ENCODE data around the gene TRIB2.
"Not testable (repeated sequence)": the region's sequence is repeated elsewhere in the genome, so short reads cannot be mapped to it uniquely, and the experiment has no call there.

TRIB2 gene

DNA sequence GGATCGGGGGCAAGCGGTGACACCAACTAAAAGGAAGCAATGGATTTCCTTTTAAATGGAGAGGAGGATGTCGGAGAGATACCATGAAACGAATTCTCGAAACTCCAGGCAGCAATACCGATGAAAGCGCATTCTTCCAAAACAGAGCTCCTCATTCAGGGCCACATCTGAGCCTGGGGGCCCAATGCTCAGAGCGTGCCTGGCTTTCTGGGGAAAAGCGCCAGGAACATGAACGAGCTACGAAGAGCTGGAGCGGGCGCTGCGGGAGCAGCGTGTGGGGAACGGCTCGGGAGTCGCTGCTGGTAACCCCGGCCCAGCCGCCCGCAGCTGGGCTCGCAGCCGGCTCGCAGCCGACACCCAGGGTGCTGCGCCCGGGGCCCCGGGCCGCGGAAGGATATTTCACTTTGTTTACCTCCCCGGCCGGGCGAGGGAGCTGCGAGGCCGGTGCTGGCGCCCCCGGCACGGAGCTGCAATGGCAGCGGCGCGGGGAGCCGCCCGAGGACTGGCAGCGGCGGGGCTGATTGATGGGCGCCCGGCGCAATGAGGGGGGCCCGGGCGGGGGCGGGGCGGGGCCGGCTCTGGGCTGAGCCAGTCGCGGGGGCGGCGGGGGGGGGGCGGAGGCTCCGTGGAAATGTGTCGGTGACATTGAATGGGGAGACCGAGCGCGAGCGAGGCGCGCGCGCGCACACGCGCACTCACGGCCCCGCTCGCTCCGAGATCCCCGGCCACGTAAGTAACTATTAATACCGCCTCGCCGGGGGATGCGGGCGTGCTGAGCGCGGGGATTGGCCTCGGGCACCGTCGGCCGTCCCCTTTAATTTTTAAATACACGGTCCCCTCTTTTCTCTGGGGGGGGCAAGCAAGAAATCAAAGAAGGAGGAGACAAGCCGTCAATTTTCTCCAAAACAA is at the start of gene TRIB2:
Gene TRIB2, plus strand, starts transcription at position 655 of the 909 bp plus-strand sequence. CDS start 1,372 bp downstream, outside the sequence.
- peak; percentile 89 for DNase-seq

DNA sequence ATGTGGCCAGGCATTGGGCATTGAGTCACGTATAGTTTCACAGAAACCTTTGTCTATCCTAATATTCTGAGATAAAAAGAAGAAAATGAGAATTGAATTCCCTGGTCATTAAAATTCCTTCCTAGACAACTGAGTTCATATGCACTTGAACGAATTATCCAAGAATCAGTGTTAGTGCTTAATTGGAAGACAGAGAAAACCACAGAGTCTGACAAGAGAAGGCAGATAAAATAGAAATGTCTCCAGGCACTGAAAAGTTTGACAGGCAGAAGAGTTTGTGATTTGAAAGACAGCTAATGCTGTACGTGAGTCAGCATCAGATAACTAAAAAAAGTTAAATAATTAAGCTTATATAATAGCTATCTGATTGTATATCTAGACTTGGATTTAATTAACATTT is 47.7 kb upstream of the TRIB2 start:
- DNase-seq = no peak

DNA sequence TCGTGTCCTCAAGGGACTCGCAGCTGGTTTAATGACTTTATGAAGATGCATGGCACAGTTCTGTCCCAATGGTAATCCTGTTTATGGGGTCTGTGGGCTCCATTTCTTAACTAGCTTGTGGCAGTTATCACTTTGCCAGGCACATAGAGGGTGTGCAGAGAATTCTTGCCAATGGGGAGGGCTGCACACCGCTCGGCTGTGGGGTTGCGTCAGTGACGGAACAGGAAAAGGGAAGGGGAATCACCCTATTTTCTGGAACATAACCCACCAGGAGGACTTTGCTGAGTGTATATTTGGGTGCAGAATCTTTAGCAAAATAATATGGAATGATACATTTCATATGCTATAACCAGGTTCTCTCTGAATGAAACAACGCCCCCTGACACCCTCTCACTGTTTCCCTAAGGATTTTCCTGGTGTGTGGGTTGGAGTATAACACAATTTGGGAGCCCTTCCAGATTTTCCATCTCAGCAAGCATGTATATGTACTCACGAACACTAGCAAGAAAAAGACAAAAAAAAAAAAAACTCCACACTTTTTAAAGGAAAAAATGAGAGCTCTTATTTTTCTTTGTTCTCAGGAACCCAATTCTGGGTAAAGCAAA is 43.9 kb upstream of the TRIB2 start:
- no peak for DNase-seq

DNA sequence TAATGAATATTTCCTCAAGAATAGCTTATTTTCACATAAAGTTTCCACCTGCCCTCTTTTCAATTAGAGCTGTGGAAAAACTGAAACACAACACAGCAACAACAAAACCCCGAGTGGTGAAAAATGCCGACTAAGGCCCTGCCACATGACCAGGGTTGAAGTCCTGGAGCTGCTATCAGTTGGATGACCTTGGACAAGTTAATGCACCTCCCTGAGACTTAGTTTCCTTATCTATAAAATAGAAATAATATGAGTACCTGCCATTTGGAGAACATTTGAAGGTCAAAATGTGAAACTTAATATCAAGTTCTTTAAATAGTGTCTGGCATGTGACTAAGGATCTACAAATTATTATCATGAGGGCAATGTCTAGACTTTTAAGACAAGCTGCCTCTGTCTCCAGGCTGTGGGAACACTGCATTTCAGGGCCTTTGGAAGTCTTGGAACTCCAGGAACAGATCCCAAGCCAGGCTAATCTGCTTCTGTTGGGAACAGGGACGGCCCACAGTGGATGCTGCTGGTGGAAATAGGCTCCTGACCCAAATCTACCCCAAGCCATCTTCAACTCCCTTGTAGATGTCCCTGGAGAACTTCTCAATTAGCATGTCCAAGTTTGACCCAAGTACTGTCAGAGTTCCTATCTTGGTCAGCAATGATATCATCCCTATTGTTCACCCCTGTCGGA is 42.0 kb upstream of the TRIB2 start:
- DNase-seq = no peak

DNA sequence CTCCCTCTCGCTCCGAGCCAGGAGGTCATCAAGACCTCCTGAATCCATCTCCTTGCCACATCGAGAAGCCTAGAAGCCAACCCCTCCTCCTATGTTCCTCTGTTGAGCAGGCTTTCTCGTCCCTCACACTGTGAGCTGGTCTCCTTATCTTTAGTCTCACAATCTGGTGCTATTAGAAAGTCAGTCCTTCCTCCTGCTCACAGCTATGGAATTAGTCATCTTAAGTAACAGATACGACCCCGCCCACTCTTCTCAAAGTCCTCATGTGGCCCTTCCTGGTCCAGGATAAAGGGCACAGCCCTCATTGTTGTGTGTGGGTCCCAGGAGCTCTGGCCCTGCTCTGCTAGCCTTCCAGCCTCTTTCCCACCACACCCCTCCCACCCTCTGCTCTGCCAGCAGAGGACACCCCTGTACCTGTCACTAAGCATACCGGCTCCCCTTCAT is 41.4 kb upstream of the TRIB2 start:
- DNase-seq = no peak

DNA sequence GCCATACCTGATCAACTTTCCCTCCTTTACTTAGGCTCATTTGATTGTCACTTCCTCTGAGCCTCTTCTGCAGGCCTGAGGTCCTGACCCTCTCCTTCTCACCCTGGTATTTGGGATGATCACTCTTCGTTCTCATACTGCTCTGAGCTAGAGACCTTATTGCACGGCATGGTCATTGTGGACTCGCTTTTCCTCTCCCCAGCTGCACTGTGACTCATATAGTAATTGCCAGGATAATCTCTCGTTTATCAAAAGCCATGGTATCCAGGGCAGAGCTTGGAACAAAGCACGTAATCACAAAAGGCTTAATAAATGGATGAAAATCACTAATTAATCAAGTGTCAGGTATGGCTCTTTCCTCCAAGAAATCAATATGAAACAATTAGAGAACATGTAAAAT is 40.9 kb upstream of the TRIB2 start:
- DNase-seq = no peak

DNA sequence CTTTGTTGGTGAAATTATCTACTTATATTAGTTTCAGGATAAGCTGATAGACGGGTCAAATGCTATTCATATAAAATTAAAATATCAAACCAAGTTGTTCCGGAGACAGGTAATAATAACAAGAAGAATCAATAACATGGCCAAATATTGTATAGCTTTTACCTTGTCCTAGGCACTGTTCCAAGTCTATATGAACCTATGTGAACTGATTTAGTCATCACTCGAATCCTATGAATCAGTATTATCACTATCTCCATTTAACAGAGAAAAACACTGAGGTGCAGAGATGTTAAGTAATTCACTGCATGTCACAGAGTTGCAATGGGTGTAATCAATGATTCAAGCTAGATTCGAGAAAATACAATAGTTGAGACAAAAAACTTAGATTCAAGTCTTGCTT is 40.0 kb upstream of the TRIB2 start:
- no peak for DNase-seq

DNA sequence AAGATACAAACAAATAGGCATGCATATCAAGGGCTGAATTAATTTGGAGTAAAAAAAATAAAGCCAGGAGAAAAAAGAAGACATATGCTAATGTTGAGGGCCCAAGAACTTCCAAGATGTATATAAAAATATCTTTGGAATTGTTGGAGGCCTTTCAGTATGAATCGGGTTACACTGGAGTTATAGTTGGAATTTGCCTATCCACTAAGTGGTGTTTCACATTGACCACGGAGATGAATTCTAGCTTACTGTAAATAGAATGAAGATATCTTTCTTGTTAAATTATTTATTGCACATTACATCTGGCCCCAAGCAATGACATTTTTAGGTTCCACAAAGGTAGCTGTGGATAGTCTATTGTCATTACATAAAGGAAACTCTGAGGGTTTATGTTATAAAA is 38.5 kb upstream of the TRIB2 start:
- DNase-seq = no peak

DNA sequence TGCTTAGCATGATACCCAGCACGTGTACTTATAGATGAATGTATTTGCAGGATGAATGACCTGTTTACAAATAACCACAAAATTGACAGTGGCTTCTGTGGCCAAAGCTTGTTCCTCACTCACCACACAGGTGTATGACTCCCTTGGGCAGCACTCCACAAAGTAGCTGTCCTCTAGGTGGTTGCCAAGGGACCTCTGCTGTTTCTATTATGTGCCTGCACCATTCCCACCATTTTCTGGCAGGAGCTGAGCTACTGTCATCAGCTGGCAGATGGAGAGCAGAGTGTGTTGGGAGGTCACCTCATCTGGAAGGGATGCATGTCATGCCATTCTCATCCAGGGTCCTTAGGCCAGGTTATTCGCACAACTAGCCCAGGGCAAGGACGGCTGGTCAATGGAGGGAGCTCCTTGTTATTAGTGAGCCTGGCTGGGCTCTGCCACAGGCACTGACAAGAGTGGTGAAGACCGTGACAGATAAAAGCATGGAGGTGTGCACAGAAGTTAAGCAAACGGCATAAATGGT is 37.1 kb upstream of the TRIB2 start:
- no peak for DNase-seq

DNA sequence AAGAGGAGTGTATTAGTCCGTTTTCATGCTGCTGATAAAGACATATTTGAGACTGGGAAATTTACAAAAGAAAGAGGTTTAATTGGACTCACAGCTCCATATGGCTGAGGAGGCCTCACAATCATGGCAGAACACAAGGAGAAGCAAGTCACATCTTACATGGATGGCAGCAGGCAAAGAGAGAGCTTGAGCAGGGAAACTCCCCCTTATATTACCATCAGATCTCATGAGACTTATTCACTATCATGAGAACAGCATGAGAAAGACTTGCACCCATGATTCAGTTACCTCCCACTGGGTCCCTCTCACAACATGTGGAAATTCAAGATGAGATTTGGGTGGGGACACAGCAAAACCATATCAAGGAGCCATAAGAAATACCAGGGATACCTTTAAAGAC is 36.6 kb upstream of the TRIB2 start:
- not testable (repeated sequence) for DNase-seq

DNA sequence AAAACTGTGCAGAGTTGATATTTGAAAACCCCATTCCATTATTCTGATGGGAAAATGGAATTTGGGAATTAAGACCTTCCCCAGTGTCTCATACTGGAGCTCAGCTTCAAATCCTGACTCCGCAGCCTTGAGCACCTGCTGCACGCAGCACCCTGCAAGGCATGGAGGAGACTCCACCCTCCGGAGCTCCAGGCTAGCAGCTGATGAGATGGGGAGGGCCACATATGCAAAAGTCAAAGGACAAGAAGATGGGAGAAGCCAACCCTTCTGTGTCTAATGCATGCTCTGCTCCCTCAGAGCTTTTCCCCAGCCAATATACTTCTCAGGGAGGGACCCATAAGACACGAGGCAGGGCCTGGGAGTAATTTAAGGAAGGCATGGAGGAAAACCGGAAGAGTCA is 34.7 kb upstream of the TRIB2 start:
- no peak for DNase-seq

DNA sequence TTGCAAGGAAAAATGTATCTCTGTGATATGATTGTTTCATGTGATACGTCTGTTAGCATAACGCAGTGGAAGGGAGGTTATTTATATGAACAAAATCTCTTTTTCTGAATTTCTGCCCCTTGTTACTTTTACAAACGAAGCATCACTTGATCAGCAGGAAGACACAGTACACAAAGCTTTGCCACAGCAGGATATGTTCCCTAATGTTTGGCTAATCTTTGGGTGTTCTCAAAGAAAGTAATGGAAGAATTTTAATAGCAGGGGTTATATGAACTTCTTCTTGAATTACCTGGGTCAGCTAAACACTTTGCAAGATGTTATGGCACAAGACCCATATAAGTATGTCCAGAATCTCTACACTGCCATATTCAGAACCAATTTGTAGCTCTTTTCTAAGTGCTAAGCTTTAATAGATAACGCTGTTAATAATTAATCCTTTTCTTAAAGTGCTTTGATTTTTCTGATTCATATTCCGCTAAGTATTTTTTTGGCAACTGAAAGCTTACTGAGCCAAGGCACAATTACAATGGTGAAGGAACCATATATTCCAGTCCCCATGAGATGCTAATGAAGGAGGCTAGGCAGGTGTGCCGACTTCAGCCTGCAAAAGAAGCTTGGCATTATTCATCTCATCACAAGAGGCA is 33.2 kb upstream of the TRIB2 start:
- no peak for DNase-seq

DNA sequence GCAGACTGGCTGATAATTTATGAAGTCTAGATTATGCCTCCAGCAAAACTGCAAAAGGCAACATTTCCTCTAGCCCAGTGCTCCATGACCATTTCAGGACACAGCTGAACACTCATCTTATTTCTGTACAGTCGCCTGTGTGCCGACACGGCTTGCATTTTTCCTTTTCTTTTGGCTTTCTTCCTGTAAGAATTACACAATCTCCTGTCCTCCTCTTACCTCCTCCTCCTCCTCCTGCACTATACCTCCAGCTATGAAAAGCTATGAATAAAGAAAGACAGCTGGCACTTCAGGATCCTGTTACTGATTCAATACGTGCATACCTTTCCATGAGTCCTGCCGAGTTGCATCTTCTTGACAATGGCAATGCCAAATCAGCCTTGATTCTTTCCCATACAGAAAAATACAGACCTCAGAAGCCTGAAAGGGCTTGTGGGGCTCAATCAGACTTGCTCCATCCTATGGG is 32.2 kb upstream of the TRIB2 start:
- DNase-seq = no peak

DNA sequence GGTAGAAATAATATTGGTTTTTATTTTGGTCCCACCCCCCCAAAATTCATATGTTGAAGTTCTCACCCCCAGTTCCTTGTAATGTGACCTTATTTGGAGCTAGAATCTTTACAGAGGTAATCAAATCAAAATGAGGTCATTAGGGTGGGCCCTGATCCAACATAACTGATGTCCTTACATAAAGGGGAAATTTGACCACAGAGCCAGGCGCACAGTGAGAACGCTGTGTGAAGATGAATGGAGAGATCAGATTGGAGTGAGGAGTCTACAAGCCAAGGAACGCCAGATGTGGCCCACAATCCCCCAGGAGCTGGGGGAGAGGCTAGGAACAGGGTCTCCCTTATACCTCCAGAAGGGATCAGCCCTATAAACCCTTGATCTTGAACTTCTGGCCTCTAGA is 31.6 kb upstream of the TRIB2 start:
- no peak for DNase-seq

DNA sequence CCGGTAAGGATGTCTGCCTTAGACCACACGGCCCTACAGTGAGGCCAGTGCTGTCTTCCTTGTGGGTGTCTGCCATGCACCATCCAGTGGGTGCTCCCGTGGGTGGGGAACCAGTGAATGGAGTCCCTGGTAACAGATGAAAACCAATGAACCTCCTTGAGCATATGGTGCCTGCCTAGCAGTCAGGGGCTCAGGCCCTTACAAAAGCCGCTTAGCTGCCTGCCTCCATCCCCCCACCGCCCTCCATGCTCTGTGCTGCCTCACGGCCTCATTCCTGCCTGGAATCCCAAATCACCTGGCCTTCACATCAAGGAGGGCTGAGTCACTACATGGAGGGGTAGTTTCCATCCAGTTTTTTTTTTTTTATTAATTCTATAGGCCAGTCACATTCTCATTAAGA is 30.8 kb upstream of the TRIB2 start:
- DNase-seq = no peak

DNA sequence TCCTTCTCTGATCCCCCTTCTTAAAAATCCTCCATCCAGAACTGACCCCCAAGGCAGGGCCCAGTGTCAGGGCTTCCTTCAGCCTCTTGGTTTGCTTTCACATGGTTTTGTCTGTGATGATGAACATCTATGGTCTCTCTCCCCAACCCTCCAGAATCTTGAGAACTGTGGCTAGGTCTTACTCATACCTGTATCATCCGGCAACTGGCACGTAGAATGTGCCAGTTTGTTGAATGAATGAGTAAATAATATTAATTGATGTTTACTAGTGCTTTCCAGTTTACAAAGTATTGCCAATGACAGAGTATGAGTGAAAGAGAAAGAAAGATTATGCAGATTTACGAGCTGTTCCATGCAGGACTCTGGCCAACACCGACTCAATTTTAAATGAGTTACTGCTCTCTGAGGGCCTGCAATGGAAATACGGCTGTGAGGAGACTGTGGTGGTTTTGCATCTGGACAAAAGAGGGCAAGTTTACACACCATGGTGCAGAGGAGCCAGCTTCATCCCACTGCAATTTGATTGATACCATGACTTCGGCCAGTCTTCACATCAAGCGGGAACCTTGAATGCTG is 29.9 kb upstream of the TRIB2 start:
- DNase-seq = no peak

DNA sequence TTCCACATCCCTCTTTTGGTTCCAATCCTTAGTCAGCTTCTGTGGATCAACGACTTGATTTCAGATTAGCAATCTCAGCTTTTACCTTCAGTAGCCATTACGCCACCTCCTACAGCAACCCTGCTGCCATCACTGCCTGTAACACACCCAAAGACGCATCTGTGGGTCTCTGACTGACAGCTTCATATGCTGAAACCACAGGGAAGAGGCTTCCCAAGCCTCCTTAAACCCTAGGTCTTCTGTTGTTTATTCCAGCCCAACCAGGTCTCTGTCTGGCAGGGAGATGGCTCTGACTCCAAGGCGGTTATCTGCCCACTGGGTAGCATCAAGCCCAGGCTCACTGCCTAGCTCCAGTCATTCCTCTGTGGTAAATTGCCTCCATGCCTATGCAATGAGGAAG is 28.6 kb upstream of the TRIB2 start:
- no peak for DNase-seq

DNA sequence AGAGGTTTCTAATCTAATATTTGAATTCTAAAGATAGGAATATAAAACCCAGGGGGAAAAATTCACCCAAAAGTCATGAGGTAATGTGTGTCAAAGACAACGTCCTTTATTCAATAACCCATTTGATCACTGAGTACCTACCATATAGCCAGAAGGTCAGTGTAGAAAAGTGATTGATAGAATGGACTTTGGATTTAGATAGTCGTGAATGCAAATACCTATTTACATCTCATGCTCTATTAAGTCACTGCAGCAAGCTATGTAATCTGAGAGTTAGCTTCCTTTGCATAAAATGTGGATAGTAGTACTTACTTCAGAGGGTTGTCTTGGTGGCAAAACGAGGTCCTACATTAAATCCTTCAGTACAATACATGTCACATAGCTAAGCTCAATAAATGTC is 27.8 kb upstream of the TRIB2 start:
- DNase-seq = no peak

DNA sequence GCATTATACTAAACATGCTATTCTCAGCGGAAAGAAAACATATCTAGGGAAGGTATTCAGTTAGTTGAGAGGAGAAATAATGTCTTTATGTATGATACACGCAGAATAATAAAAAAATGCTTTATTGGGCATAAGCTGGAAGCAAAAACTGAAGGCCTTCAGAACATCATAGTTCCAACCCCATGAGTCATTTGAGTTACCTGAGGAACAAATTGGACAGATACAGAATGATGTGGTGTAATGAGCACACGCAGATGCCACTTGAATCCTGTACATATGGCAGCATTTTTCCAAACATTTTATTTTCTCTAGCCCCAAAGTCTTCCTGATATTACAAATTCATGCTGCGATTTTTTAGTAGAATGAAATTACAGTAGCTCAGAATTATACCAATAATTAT is 23.2 kb upstream of the TRIB2 start:
- DNase-seq = no peak

DNA sequence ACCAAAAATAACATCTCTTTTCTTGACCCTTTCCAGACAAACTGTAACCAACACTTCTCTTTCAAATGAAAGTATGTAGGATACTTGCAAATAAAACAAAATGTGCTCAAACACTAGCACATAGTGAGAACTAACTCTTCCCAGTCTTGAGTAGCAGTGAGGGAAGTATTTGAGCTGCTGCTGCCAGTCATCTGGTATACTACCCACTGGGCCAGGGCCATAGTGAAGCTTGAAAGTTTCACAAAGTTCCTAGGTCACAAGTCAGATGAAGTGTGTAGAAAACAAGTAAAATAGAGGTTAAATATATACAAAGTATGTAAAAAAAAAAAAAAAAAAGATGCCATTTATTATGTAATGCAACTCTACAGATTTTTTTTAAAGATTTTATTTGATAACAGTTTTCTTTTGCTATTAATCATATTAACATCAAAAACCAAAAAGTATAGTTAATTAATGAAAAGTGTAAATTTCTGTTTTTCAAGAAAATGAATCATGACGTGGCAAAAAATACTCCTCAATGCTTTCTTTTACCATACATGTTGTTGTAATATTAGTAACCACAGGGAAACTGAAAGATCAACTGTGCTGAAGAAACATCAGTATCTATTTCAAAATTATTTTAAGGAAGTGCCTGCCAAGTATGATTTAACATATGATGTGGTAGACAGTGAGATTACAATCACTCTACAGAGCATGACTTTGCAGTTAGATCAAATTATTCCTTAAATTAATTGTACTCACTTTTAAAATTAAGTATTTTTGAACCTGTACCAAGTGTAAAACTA is 21.6 kb upstream of the TRIB2 start:
- no peak for DNase-seq

DNA sequence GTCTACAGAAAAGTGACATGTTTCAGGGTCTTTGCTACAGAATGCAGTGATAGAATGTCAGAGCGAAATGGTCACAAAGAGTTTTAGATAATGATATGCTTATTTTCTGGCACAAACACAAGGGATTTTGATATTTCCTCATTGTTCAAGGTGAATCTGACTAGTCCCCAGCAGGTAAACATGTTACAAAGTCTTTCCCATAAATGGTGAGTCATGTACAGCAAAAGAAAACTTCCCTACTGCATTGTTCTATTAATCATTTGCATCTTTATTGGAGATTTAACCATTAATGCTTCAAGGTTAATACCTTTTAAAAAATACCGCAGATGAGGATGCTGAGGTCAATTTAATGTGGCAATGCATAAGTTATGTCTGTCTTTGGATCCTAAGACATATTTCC is 19.1 kb upstream of the TRIB2 start:
- DNase-seq = no peak

DNA sequence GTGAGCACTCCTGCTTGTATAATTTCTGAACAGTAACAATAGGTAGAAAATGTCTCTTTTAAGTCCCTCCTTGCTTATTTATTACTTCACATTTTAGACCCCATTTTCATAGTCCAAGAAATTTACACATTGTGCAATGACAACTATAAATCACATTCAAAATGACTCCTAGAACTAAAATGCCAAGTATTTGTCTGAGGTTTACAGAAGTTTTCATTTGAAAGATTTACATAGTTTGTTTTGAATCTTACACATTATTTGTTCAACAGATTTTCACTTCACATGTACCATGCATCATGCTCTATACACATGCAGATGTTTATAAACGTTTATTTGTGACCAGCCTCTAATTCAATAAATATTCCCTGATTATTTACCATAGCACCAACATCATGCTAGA is 15.7 kb upstream of the TRIB2 start:
- no peak for DNase-seq

Measured in stimulated activated CD4-positive, alpha-beta T cell treated with anti-CD3 and anti-CD28 coated beads, Interleukin-15, amount 100 ng/mL, for 24 hours (primary cell).